Bronchial epithelial cell (primary cell): ENCODE results near the gene DNAH8. TPM values are rescaled to one million over a fixed set of nuclear protein-coding genes. Genes with fewer than 3 reads are reported as not detected.
"Not testable (repeated sequence)": the region's sequence is repeated elsewhere in the genome, so short reads cannot be mapped to it uniquely, and the experiment has no call there.

ENCODE experiments used
- DNase-seq: peaks from one replicate; pipeline ENCODE4 v3.0.0-alpha.2; 2010; ENCODE audit warnings: low read depth
- FAIRE-seq: peaks from 2 replicates; lab custom pipeline; 2011; peaks lifted over from hg19 to GRCh38; lab: Jason Lieb, UNC
- H3K27me3 ChIP-seq: 2 replicates; pipeline ENCODE4 v1.5.1; 2011; ENCODE audit warnings: low read length; ENCODE audit not compliant: control insufficient read depth, insufficient read depth
- H3K36me3 ChIP-seq: 2 replicates; pipeline ENCODE4 v1.5.1; 2011; ENCODE audit warnings: low read length; ENCODE audit not compliant: control insufficient read depth, insufficient read depth
- H3K4me3 ChIP-seq: 2 replicates; pipeline ENCODE4 v1.5.1; 2011; ENCODE audit warnings: mild to moderate bottlenecking, low read depth, low read length, control low read depth
- total RNA-seq: library from RNA; depleted of rRNA; stranded (reverse); fragments of >200 nt; gene quantifications from 2 replicates; pipeline ENCODE4 v1.2.1, GENCODE V29; 2014
- TF ChIP-seq, protein P1 (sequence below): IDR thresholded peaks from 2 replicates; pipeline ENCODE4 v1.5.1; 2011; ENCODE audit warnings: mild to moderate bottlenecking, moderate library complexity, low read length, control low read depth, inconsistent platforms; ENCODE audit not compliant: insufficient read depth, severe bottlenecking

DNAH8 gene
- total RNA-seq, 1 donor from 2014 or later, result not detected

GRCh38 chr6:38784506-38785235 is 69.6 kb downstream of the DNAH8 start:
- H3K4me3 ChIP-seq, result no peak overlapping the region
- no peak for DNase-seq
- H3K27me3 ChIP-seq, result no peaks in the 10 kb centered on the region
- no peaks in the 10 kb centered on the region for H3K36me3 ChIP-seq
- FAIRE-seq, result no peak
- TF ChIP-seq, protein P1, sequence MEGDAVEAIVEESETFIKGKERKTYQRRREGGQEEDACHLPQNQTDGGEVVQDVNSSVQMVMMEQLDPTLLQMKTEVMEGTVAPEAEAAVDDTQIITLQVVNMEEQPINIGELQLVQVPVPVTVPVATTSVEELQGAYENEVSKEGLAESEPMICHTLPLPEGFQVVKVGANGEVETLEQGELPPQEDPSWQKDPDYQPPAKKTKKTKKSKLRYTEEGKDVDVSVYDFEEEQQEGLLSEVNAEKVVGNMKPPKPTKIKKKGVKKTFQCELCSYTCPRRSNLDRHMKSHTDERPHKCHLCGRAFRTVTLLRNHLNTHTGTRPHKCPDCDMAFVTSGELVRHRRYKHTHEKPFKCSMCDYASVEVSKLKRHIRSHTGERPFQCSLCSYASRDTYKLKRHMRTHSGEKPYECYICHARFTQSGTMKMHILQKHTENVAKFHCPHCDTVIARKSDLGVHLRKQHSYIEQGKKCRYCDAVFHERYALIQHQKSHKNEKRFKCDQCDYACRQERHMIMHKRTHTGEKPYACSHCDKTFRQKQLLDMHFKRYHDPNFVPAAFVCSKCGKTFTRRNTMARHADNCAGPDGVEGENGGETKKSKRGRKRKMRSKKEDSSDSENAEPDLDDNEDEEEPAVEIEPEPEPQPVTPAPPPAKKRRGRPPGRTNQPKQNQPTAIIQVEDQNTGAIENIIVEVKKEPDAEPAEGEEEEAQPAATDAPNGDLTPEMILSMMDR, result no peak

DNA sequence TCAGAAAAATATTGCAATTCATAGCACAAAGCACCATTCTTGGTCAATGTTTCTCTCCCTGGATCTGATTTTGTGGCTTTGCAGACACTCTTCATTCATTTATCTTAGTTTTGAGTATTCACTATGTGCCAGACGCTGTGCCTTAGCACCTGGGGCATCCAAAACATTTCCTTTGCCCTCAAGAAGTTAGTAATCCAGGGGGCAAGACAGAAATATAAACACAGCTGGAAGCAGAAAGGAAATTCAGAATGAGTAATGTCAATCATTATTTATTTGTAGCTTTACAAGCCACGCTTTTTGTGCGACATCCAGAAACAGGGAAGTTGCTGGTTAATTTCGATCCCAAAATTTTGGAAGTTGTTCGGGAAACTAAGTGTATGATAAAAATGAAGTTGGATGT is 71.4 kb downstream of the DNAH8 start:
- DNase-seq (no peak), FAIRE-seq (no peak)
- H3K27me3 ChIP-seq, result no peaks in the 10 kb centered on the region
- no peak overlapping the region for H3K4me3 ChIP-seq
- TF ChIP-seq, protein P1, result no peak
- no peaks in the 10 kb centered on the region for H3K36me3 ChIP-seq

DNA sequence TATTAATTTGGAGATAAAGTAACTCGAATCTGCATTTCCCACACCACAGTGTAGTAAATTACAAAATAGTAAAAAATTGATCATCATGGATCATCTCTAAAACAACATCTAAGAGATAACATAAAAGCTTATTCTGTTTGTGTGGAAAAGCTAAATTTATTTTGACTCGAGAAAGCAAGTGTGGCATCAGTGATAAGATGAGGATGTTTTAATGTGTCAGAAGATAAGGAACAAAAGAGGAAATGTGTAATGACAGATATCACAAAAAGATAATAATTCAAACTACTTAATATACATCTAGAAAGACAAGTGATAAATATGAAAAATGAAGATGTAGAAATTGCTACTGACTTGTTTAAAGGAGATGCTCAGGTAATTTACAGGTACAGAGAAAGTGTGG is 74.1 kb downstream of the DNAH8 start:
- no peak overlapping the region for H3K4me3 ChIP-seq
- H3K36me3 ChIP-seq, result no peaks in the 10 kb centered on the region
- FAIRE-seq (no peak), DNase-seq (no peak)
- TF ChIP-seq, protein P1, result no peak
- no peaks in the 10 kb centered on the region for H3K27me3 ChIP-seq

- no peak overlapping the region for H3K4me3 ChIP-seq
- no peaks in the 10 kb centered on the region for H3K36me3 ChIP-seq
- TF ChIP-seq, protein P1, result no peak
- DNase-seq (peak; percentile 71), FAIRE-seq (peak; percentile 58)
- H3K27me3 ChIP-seq, result no peaks in the 10 kb centered on the region
Observed at GRCh38 chr6:38792356-38792755, 77.2 kb downstream of the DNAH8 start.

DNA sequence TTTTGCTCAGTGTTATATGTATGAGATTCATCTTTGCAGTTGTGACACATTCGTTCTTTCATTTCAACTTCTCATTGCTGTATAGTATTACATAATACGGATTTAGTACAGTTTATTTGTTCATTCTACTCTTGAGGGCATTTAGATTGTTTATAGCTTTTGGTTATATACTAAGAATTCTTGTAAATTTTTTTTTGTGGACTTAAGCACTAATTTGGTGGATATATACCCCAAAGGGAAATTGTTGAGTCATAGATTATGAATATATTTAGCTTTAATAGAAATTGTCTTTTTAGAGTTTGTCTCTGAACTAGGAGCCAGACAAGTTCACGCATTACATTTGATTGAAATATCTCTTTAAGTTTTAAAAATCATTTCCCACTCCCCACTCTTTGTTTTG is 79.6 kb downstream of the DNAH8 start:
- TF ChIP-seq, protein P1, result no peak
- no peaks in the 10 kb centered on the region for H3K36me3 ChIP-seq
- DNase-seq (no peak), FAIRE-seq (no peak)
- no peak overlapping the region for H3K4me3 ChIP-seq
- peaks cover 2% of the 10 kb centered on the region for H3K27me3 ChIP-seq

GRCh38 chr6:38796006-38796405 is 80.9 kb downstream of the DNAH8 start:
- TF ChIP-seq, protein P1, result no peak
- FAIRE-seq (no peak), DNase-seq (no peak)
- Histone ChIP-seq H3K4me3 (no peak overlapping the region), H3K36me3 (no peaks in the 10 kb centered on the region), H3K27me3 (peaks cover 2% of the 10 kb centered on the region)

DNA sequence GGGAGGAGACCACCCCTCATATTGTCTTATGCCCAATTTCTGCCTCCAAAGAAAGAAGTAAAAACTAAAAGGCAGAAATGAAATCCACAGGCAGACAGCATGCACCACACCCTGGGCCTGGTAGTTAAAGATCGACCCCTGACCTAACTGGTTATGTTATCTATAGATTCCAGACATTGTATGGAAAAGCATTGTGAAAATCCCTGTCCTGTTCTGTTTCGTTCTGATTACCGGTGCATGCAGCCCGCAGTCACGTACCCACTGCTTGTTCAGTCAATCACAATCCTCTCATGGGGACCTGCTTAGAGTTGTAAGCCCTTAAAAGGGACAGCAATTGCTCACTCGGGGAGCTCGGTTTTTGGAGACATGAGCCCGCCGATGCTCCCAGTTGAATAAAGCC is 81.3 kb downstream of the DNAH8 start:
- peak; percentile 55 for FAIRE-seq
- not testable (repeated sequence) for H3K36me3 ChIP-seq, H3K4me3 ChIP-seq, H3K27me3 ChIP-seq, DNase-seq
